HepG2 (cell line): Measurements from ENCODE around the gene C16orf86. TPM values are rescaled to one million over a fixed set of nuclear protein-coding genes. Genes with fewer than 3 reads are reported as not detected.

Source experiments
- BRD4 ChIP-seq: sonication (generic); formaldehyde crosslinking; IDR thresholded peaks from 2 replicates; pipeline ENCODE4 v1.4.0; 2020; ENCODE audit warnings: missing genetic modification reagents
- FOXJ3 ChIP-seq: sonication (generic); formaldehyde crosslinking; IDR thresholded peaks from 2 replicates; pipeline ENCODE4 v1.4.0; 2020; ENCODE audit warnings: missing genetic modification reagents, mild to moderate bottlenecking, borderline replicate concordance
- HMG20B ChIP-seq: conservative IDR thresholded peaks from 2 replicates; pipeline ENCODE4 v1.6.1; 2016; ENCODE audit warnings: missing genetic modification reagents, missing compliant biosample characterization
- IRX3 ChIP-seq: sonication (generic); formaldehyde crosslinking; IDR thresholded peaks from 2 replicates; pipeline ENCODE4 v1.8.1; 2023; ENCODE audit warnings: mild to moderate bottlenecking, low read depth, missing genetic modification reagents, borderline replicate concordance
- MAZ ChIP-seq, 2 experiments: sonication (generic) in 1 of 2; formaldehyde crosslinking in 1 of 2; IDR thresholded peaks; 2 replicates each; pipeline versions ENCODE4 v1.5.0 to v1.6.1; 2012 to 2020; ENCODE audit warnings: low read depth in 2 of 2, mild to moderate bottlenecking in 2 of 2, borderline replicate concordance in 1 of 2, improper control_type of control experiment in 1 of 2, low read length in 1 of 2, missing genetic modification reagents in 1 of 2, moderate library complexity in 1 of 2
- POGZ ChIP-seq: sonication (generic); formaldehyde crosslinking; IDR thresholded peaks from 2 replicates; pipeline ENCODE4 v1.4.0; 2020; ENCODE audit warnings: mild to moderate bottlenecking, missing genetic modification reagents
- RFX1 ChIP-seq: fragments of 450-650 bp; IDR thresholded peaks from 2 replicates; pipeline ENCODE4 v1.6.1; 2017
- ZC3H13 ChIP-seq: sonication (generic); formaldehyde crosslinking; IDR thresholded peaks from 2 replicates; pipeline ENCODE4 v1.8.1; 2023; ENCODE audit warnings: mild to moderate bottlenecking, missing genetic modification reagents, moderate library complexity
- ZNF33A ChIP-seq: sonication (generic); formaldehyde crosslinking; IDR thresholded peaks from 2 replicates; pipeline ENCODE4 v1.5.1; 2020; ENCODE audit warnings: missing genetic modification reagents, mild to moderate bottlenecking, moderate library complexity, borderline replicate concordance
- ZNF724P ChIP-seq: sonication (generic); formaldehyde crosslinking; IDR thresholded peaks from 2 replicates; pipeline ENCODE4 v1.8.0; 2022; ENCODE audit warnings: missing genetic modification reagents, borderline replicate concordance
- polyA plus RNA-seq, 8 experiments: library from polyadenylated mRNA; depleted of rRNA in 3 of 8; stranded (reverse) in 7 of 8; unstranded in 1 of 8; fragments of >200 nt; fragmentation: Illumina TruSeq in 4 of 8; extraction: Trizol in 4 of 8; gene quantifications; 2 replicates each; pipeline versions ENCODE4 v1.2.1 to v1.2.3, GENCODE V29; 2011 to 2016; ENCODE audit warnings: low read depth in 4 of 8, missing spikeins in 1 of 8, mixed read lengths in 1 of 8; ENCODE audit not compliant: insufficient read depth in 1 of 8
- total RNA-seq, 5 experiments: library from RNA; depleted of rRNA; stranded (reverse); fragments of >200 nt; fragmentation: Illumina TruSeq; extraction: Trizol; gene quantifications; 2 replicates each; pipeline ENCODE4 v1.2.3, GENCODE V29; 2016; ENCODE audit warnings: low read depth in 1 of 5
- TF ChIP-seq, protein P1 (sequence below): IDR thresholded peaks from 2 replicates; pipeline ENCODE4 v1.6.1; 2018; ENCODE audit warnings: missing genetic modification reagents, mild to moderate bottlenecking, missing compliant biosample characterization
- TF ChIP-seq, protein P2 (sequence below): sonication (generic); formaldehyde crosslinking; IDR thresholded peaks from 2 replicates; pipeline ENCODE4 v1.4.0; 2020; ENCODE audit warnings: mild to moderate bottlenecking, missing genetic modification reagents
- TF ChIP-seq, protein P3 (sequence below): sonication (generic); formaldehyde crosslinking; IDR thresholded peaks from 2 replicates; pipeline ENCODE4 v1.5.0; 2020; ENCODE audit warnings: missing genetic modification reagents, mild to moderate bottlenecking, borderline replicate concordance
- TF ChIP-seq, protein P4 (sequence below): sonication (generic); formaldehyde crosslinking; IDR thresholded peaks from 2 replicates; pipeline ENCODE4; 2020; ENCODE audit warnings: missing genetic modification reagents, mild to moderate bottlenecking, borderline replicate concordance

C16orf86 gene
- total and polyA plus RNA-seq, 2 of the 13 experiments (the other 11 are each of a cell fraction or from before 2014, with no cell fraction given): 1.5 to 3.1 TPM

DNA sequence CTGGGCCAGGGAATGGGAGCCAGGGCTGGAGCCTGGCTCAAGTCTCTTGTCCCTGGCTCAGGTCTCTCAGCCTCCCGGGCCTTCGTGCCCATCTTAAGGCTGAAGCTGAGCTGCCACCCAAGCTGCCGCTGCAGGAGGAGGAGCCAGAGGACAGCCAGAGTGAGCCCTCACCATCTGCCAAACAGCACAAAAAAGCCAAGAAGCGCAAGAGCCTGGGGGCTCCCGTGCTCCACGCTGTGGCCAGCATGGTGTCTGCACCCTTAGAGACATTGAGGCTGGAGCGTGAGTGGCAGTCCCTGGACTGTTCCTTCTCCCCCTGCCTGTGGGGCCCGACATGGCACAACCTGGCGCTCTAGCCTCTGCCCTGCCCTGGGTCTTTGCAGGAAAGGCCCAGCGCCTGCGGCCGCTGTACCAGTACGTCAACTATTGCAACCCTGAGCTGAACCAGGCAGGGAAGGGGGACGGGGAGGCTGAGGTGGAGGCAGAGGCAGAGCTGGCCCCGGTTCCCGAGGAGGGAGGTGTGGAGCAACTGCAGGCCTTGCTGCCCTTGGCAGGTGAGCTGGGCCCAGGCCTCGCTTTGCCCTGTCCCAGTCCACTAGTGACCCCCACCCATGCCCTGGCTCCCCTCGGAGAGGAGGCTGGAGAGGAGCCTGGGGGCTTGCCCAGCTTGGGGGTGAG is 1.3 kb downstream of the C16orf86 start (continued):
- TF ChIP-seq ZNF724P (CRISPR knock-in tag) (peak; percentile 75), ZNF33A (CRISPR knock-in tag) (no peak), MAZ (IDR thresholded peaks at IDR 0.05; ENCODE audit: borderline replicate concordance, low read depth, low read length) (no peak; the same call in 1 of the 2 replicates), MAZ (CRISPR knock-in tag; IDR thresholded peaks at IDR 0.05; ENCODE audit: low read depth) (peak; percentile 83), IRX3 (no peak), ZC3H13 (CRISPR knock-in tag) (peak; percentile 60; the same call in 1 of the 2 replicates), POGZ (CRISPR knock-in tag) (0 out of 2 replicates have a peak, but pooled peaks have one; percentile 28), BRD4 (CRISPR knock-in tag) (peak; percentile 29; the same call in 1 of the 2 replicates), RFX1 (no peak), HMG20B (no peak), FOXJ3 (CRISPR knock-in tag) (no peak)
- TF ChIP-seq, protein P1, sequence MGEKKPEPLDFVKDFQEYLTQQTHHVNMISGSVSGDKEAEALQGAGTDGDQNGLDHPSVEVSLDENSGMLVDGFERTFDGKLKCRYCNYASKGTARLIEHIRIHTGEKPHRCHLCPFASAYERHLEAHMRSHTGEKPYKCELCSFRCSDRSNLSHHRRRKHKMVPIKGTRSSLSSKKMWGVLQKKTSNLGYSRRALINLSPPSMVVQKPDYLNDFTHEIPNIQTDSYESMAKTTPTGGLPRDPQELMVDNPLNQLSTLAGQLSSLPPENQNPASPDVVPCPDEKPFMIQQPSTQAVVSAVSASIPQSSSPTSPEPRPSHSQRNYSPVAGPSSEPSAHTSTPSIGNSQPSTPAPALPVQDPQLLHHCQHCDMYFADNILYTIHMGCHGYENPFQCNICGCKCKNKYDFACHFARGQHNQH: peak; percentile 74; the same call in 1 of the 2 replicates
- TF ChIP-seq, protein P2, sequence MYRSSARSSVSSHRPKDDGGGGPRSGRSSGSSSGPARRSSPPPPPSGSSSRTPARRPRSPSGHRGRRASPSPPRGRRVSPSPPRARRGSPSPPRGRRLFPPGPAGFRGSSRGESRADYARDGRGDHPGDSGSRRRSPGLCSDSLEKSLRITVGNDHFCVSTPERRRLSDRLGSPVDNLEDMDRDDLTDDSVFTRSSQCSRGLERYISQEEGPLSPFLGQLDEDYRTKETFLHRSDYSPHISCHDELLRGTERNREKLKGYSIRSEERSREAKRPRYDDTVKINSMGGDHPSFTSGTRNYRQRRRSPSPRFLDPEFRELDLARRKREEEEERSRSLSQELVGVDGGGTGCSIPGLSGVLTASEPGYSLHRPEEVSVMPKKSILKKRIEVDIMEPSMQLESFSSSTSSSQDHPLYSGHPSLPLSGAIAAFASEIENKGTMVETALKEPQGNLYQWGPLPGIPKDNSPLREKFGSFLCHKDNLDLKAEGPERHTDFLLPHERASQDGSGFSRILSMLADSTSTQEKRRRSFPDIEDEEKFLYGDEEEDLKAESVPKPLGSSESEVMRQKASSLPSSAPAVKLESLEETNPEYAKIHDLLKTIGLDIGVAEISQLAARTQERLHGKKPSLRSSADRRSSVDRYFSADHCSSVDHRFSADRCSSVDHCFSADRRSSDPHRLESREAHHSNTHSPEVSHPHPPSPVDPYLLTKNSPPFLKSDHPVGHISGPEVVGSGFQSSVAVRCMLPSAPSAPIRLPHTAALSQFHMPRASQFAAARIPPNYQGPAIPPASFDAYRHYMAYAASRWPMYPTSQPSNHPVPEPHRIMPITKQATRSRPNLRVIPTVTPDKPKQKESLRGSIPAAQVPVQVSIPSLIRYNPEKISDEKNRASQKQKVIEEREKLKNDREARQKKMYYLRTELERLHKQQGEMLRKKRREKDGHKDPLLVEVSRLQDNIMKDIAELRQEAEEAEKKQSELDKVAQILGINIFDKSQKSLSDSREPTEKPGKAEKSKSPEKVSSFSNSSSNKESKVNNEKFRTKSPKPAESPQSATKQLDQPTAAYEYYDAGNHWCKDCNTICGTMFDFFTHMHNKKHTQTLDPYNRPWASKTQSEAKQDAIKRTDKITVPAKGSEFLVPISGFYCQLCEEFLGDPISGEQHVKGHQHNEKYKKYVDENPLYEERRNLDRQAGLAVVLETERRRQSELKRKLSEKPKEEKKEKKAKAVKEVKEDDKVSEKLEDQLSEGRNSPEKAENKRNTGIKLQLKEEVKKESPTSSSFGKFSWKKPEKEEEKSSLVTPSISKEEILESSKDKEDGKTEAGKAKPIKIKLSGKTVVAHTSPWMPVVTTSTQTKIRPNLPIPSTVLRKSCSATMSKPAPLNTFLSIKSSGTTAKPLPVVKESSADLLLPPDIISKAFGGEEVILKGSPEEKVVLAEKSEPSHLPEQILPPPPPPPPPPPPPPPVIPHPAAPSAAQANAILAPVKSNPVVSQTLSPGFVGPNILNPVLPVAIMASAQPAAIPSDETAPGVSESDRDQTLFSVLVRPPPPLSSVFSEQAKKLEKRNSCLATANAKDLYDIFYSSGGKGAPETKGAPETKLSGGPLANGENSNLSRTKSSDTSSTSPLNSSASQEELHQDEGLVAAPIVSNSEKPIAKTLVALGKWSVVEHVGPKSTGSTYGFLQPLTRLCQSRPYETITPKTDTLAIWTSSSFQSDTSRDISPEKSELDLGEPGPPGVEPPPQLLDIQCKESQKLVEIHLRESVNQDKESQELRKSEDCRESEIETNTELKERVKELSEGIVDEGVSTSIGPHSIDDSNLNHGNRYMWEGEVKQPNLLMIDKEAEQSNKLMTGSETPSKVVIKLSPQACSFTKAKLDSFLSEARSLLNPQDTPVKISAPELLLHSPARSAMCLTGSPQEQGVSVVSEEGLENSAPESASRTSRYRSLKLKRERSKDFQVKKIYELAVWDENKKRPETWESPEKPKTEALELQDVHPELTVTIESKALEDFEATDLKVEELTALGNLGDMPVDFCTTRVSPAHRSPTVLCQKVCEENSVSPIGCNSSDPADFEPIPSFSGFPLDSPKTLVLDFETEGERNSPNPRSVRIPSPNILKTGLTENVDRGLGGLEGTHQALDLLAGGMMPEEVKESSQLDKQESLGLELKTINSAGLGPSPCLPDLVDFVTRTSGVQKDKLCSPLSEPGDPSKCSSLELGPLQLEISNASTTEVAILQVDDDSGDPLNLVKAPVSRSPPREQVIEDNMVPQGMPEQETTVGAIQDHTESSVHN: peak; percentile 35; the same call in 1 of the 2 replicates
- TF ChIP-seq, protein P3, sequence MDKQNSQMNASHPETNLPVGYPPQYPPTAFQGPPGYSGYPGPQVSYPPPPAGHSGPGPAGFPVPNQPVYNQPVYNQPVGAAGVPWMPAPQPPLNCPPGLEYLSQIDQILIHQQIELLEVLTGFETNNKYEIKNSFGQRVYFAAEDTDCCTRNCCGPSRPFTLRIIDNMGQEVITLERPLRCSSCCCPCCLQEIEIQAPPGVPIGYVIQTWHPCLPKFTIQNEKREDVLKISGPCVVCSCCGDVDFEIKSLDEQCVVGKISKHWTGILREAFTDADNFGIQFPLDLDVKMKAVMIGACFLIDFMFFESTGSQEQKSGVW: no peak
- TF ChIP-seq, protein P4, sequence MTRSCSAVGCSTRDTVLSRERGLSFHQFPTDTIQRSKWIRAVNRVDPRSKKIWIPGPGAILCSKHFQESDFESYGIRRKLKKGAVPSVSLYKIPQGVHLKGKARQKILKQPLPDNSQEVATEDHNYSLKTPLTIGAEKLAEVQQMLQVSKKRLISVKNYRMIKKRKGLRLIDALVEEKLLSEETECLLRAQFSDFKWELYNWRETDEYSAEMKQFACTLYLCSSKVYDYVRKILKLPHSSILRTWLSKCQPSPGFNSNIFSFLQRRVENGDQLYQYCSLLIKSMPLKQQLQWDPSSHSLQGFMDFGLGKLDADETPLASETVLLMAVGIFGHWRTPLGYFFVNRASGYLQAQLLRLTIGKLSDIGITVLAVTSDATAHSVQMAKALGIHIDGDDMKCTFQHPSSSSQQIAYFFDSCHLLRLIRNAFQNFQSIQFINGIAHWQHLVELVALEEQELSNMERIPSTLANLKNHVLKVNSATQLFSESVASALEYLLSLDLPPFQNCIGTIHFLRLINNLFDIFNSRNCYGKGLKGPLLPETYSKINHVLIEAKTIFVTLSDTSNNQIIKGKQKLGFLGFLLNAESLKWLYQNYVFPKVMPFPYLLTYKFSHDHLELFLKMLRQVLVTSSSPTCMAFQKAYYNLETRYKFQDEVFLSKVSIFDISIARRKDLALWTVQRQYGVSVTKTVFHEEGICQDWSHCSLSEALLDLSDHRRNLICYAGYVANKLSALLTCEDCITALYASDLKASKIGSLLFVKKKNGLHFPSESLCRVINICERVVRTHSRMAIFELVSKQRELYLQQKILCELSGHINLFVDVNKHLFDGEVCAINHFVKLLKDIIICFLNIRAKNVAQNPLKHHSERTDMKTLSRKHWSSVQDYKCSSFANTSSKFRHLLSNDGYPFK (CRISPR knock-in tag): peak; percentile 49; the same call in 1 of the 2 replicates
